NCI-H1930 (cell line): ENCODE measurements around the gene DDX41.

Experiments
- DNase-seq, 2 experiments: peaks; one replicate each; lab custom pipeline; 2025; lab: John Stamatoyannopoulos, UW

The DDX41 gene

DNA sequence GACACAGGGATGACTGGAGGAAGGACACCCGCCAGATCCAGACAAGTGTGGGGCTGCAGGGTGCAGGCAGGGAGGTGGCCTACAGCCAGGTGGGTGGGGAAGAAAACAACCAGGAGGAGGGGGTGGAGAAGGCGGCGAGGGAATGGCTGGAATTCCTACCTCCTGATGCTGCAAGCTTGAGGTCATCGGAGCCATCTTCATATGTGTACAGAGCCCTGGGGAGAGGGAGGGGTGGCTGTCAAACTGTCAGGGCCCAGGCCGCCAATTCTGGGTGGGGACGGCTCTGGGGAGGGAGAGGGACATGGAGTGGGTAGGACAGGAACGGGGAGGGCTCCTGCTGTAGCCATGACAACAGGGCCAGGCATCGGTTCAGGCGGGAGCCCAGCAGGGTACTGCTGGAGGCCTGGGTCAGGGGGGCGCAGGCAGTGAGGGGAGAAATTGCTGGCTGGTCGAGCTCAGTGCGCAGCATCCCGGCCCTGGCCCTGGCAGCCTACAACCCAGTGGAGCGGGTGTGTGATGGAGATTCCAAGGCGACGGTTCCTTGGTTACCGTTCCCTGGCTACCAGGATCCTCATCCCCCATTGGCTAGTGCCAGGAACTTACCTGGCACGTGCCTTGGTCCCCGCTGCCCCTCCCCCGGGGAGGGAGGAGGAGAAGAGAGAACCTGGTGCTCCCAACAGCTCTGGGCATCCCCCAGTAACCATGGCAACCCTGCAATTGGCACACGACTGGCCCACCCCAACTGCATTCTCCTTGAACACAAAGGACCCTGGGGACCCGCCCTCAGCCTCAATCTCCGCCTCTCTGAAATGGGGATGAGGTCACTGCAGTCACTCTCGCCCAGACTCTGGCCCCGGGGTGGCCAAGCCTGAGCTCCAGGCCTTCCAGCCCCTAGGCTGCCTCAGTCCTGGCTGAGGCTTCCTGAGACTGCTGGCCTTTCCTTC lies 47.8 kb downstream of the DDX41 start:
- no peak for DNase-seq

DNA sequence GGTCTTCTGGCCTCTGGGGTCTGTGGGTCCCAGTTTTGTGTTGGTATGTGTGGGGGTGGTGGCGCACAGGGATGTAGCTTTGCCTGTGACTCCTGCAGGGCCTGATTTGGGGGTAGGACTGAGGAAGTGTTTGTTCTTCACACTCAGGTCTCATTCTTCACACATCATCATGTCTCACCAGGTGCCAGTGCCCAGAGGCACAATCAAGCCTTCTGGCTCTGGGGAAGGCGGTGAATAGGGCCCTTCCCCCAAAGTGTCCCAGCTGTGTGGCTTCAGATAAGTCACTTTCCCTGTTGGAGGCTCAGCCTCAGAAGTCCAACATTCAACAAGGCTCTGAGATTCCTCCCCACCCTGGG lies 48.5 kb downstream of the DDX41 start:
- no peak for DNase-seq

DNA sequence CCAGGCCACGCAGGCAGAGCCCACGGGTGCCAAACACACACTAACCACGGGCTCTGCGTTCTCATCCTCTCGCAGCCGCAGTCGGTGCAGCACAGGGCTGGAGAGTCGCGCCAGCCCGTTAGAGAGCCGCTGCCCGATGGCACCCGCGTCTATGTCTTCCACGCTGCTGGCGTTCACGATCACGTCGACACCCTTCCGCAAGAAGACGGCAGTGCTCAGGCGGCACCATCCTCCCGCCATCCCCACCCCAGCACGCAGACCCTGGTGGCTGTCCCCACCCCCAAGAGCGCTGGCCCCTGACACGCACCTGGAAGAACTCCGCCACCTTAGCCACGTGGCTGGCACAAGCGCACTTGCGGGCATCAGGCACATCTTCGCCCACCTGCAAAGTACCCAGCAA lies 49.3 kb downstream of the DDX41 start:
- DNase-seq: no peak

DNA sequence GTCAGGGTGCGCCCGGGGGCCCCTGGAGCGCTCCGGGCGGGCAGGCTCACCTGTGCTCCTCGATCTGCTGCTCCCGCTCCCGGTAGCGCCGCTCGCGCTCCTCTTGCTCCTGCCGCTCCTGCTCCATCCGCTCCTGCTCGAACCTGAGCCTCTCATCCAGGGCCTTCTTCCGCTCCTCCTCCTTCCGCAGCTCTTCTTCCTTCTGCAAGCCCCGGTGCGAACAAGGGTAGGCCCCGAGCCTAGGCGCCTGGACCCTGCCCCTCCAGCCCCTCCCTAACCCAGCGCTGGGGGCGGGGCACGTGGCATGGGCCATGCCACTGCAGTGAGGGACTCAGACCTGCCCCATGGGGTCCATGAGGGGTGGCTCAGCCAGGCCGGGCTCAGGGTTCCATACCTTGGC lies 49.9 kb downstream of the DDX41 start:
- no peak for DNase-seq

DNA sequence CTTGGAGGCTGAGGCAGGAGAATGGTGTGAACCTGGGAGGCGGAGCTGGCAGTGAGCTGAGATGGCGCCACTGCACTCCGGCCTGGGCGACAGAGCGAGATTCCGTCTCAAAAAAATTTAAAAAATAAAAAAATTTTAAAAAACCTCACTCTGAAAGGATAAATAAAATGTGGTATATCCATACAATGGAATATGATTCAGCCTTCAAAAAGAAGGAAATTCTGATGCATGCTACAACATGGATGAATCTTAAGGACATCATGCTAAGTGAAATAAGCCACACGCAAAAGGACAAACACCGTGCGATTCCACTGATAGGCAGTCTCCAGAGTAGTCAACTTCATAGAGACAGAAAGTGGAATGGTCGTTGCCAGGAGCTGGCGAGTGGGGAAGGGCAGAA lies 51.7 kb downstream of the DDX41 start:
- no peak for DNase-seq

DNA sequence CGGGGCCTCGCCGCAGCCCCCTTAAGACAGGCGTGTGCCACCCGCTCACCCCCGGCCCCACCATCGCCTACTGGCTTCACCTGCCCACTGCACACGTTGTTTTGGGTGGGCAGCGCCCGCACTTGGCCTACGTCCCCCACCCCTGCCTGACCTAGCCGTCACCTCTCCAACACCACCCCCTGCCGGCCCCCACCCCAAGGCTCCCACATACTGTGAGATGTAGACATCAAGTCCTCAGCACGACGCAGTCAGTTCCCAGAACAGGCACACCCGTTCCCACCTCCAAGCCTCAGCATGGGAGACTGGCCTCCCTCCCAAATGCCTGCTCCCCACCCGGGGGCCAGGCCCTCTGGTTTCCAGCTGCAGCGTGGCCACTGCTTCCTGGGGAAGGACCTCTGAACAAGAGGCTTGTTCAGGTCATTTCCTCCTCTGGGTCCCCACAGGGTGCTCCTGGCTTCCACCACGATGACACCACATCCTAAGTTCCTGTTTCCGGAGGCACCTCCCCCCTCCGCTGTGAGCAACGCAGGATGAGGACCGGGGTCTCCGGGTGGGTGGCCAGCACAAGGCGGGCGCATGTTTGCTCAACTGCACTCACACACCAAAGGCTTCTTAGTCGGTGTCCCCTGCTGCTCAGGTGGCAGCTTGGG lies 54.6 kb downstream of the DDX41 start:
- DNase-seq: no peak
